ENCODE results near the gene ZDHHC3. TPM values are rescaled to one million over a fixed set of nuclear protein-coding genes. Genes with fewer than 3 reads are reported as not detected.

The ZDHHC3 gene
- total RNA-seq, 1 experiment from 2014 or later, result 49.5 TPM

DNA sequence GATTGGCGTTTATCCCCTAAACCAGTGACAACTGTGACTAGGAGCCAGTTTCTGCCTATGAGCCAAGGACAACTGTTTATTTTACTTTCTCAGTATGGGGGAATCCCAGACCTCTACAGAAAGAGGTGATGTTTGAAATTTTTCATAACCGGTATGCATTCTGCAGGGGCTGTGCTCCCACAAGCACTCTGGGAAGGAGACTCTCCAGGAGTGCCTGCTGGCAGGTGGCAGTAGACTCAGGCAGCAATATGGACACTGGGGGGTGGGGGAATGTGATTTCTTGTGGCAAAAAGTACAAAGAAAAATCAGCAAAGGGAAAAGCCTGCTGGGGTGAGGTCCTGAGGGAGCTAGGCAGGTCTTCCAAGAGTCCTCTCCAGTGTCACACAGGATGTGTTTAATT lies 95.7 kb downstream of the ZDHHC3 start:
- intact Hi-C loops (cut with micrococcal nuclease; ENCODE audit: unreplicated experiment), result no loop called here
- POLR2A ChIA-PET, result no interaction called here
- no TSS peak for BruUV-seq (replicated peaks)

DNA sequence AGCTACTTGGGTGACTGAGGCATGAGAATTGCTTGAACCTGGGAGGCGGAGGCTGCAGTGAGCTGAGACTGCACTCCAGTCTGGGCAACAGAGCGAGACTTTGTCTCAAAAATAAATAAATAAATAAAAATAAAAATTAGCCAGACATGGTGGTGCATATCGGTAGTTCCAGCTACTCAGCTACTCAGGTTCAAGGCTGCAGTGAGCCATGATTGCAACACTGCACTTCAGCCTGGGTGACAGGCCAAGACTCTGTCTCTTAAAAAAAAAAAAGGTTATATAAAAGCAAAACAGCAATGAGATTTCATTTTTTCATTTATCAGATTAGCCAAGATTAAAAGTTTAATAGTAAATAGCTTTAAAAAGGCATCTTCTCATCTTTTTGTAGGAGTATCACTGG lies 98.6 kb downstream of the ZDHHC3 start:
- in situ Hi-C loops (cut with HindIII; ENCODE audit: low pct_unique_long_range_greater_than_20kb, low sequenced_read_pairs), result no loop called here

More for the DNA sequence above, 95.7 kb downstream of the ZDHHC3 start:
- no peaks in the 10 kb centered on the region for H3K36me3 ChIP-seq (ENCODE audit: control insufficient read depth, insufficient read depth, low read length)
- peak; percentile 64 for ATAC-seq
- DNase-seq (ENCODE audit: low read depth, low spot score), result no peak
- no peak overlapping the region for H3K27ac ChIP-seq (ENCODE audit: low read length)
- H3K4me1 ChIP-seq (ENCODE audit: control insufficient read depth, insufficient read depth, low read length), result peaks cover 8% of the 10 kb centered on the region; the same call in 1 of the 2 replicates
- H3K27me3 ChIP-seq (ENCODE audit: control insufficient read depth, insufficient read depth, low read length), result no peaks in the 10 kb centered on the region
- CTCF ChIA-PET, result no interaction called here
- TF ChIP-seq POLR2AphosphoS5 (IDR thresholded peaks at IDR 0.05; ENCODE audit: low read depth, low read length), result no peak
- no peak for TF ChIP-seq TCF7L2 (IDR thresholded peaks at IDR 0.05; ENCODE audit: low read depth, low read length)
- TF ChIP-seq SIN3A (IDR thresholded peaks at IDR 0.05; ENCODE audit: borderline replicate concordance, insufficient read depth, low read depth, low read length), result no peak
- TF ChIP-seq, protein P1, sequence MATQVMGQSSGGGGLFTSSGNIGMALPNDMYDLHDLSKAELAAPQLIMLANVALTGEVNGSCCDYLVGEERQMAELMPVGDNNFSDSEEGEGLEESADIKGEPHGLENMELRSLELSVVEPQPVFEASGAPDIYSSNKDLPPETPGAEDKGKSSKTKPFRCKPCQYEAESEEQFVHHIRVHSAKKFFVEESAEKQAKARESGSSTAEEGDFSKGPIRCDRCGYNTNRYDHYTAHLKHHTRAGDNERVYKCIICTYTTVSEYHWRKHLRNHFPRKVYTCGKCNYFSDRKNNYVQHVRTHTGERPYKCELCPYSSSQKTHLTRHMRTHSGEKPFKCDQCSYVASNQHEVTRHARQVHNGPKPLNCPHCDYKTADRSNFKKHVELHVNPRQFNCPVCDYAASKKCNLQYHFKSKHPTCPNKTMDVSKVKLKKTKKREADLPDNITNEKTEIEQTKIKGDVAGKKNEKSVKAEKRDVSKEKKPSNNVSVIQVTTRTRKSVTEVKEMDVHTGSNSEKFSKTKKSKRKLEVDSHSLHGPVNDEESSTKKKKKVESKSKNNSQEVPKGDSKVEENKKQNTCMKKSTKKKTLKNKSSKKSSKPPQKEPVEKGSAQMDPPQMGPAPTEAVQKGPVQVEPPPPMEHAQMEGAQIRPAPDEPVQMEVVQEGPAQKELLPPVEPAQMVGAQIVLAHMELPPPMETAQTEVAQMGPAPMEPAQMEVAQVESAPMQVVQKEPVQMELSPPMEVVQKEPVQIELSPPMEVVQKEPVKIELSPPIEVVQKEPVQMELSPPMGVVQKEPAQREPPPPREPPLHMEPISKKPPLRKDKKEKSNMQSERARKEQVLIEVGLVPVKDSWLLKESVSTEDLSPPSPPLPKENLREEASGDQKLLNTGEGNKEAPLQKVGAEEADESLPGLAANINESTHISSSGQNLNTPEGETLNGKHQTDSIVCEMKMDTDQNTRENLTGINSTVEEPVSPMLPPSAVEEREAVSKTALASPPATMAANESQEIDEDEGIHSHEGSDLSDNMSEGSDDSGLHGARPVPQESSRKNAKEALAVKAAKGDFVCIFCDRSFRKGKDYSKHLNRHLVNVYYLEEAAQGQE (IDR thresholded peaks at IDR 0.05; ENCODE audit: insufficient read depth in 1 of 2, low read depth in 2 of 2, low read length in 1 of 2), result no peak
- TF ChIP-seq, protein P2, sequence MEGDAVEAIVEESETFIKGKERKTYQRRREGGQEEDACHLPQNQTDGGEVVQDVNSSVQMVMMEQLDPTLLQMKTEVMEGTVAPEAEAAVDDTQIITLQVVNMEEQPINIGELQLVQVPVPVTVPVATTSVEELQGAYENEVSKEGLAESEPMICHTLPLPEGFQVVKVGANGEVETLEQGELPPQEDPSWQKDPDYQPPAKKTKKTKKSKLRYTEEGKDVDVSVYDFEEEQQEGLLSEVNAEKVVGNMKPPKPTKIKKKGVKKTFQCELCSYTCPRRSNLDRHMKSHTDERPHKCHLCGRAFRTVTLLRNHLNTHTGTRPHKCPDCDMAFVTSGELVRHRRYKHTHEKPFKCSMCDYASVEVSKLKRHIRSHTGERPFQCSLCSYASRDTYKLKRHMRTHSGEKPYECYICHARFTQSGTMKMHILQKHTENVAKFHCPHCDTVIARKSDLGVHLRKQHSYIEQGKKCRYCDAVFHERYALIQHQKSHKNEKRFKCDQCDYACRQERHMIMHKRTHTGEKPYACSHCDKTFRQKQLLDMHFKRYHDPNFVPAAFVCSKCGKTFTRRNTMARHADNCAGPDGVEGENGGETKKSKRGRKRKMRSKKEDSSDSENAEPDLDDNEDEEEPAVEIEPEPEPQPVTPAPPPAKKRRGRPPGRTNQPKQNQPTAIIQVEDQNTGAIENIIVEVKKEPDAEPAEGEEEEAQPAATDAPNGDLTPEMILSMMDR (IDR thresholded peaks at IDR 0.05), result no peak
- H3K9me3 ChIP-seq (ENCODE audit: control insufficient read depth, insufficient read depth, low read depth, low read length), result no peaks in the 10 kb centered on the region
- in situ Hi-C loops (cut with HindIII; ENCODE audit: low pct_unique_long_range_greater_than_20kb, low sequenced_read_pairs), result no loop called here
- no peak overlapping the region for H3K4me3 ChIP-seq (ENCODE audit: low read depth in 2 of 2, low read length in 2 of 2)

More for the DNA sequence above, 98.6 kb downstream of the ZDHHC3 start:
- intact Hi-C loops (cut with micrococcal nuclease; ENCODE audit: unreplicated experiment), result no loop called here
- H3K9me3 ChIP-seq (ENCODE audit: control insufficient read depth, insufficient read depth, low read depth, low read length), result no peaks in the 10 kb centered on the region
- H3K4me3 ChIP-seq (ENCODE audit: low read depth in 2 of 2, low read length in 2 of 2), result no peak overlapping the region
- CTCF ChIA-PET, result no interaction called here
- DNase-seq (ENCODE audit: low read depth, low spot score) (no peak), ATAC-seq (no peak)
- no peaks in the 10 kb centered on the region for H3K27me3 ChIP-seq (ENCODE audit: control insufficient read depth, insufficient read depth, low read length)
- no TSS peak for BruUV-seq (replicated peaks)
- POLR2A ChIA-PET, result no interaction called here
- no peaks in the 10 kb centered on the region for H3K4me1 ChIP-seq (ENCODE audit: control insufficient read depth, insufficient read depth, low read length)
- TF ChIP-seq, protein P1 (IDR thresholded peaks at IDR 0.05; ENCODE audit: insufficient read depth in 1 of 2, low read depth in 2 of 2, low read length in 1 of 2), result no peak
- TF ChIP-seq, protein P2 (IDR thresholded peaks at IDR 0.05), result no peak
- TF ChIP-seq TCF7L2 (IDR thresholded peaks at IDR 0.05; ENCODE audit: low read depth, low read length), result no peak
- TF ChIP-seq SIN3A (IDR thresholded peaks at IDR 0.05; ENCODE audit: borderline replicate concordance, insufficient read depth, low read depth, low read length), result no peak
- TF ChIP-seq POLR2AphosphoS5 (IDR thresholded peaks at IDR 0.05; ENCODE audit: low read depth, low read length), result no peak
- no peaks in the 10 kb centered on the region for H3K36me3 ChIP-seq (ENCODE audit: control insufficient read depth, insufficient read depth, low read length)
- no peak overlapping the region for H3K27ac ChIP-seq (ENCODE audit: low read length)
